Panc1 (cell line): Measurements from ENCODE around the gene NCAPG2.

Source experiments
- CTCF ChIP-seq: fragments of 450-650 bp; IDR thresholded peaks from 2 replicates; pipeline ENCODE4 v1.5.1; 2017; ENCODE audit warnings: mild to moderate bottlenecking
- POLR2AphosphoS5 ChIP-seq: IDR thresholded peaks from 2 replicates; pipeline ENCODE4 v1.6.1; 2012; ENCODE audit warnings: mild to moderate bottlenecking, low read depth, low read length, moderate library complexity
- REST ChIP-seq, 2 experiments: IDR thresholded peaks; 2 replicates each; pipeline ENCODE4 v1.6.1; 2011 to 2012; ENCODE audit warnings: low read depth in 2 of 2, control low read depth in 1 of 2, low read length in 1 of 2, mild to moderate bottlenecking in 1 of 2, moderate library complexity in 1 of 2; ENCODE audit not compliant: insufficient read depth in 1 of 2
- SIN3A ChIP-seq: IDR thresholded peaks from 2 replicates; pipeline ENCODE4 v1.6.1; 2012; ENCODE audit warnings: low read depth, mild to moderate bottlenecking, low read length, moderate library complexity, borderline replicate concordance; ENCODE audit not compliant: insufficient read depth

GRCh38 chr7:158584407-158584806 lies 120.2 kb downstream of the NCAPG2 start:
- no peak for TF ChIP-seq SIN3A
- TF ChIP-seq CTCF, result no peak
- TF ChIP-seq REST (IDR thresholded peaks at IDR 0.05; ENCODE audit: insufficient read depth in 1 of 2, low read depth in 2 of 2, low read length in 1 of 2), result no peak
- TF ChIP-seq POLR2AphosphoS5, result no peak
